Fibroblast of lung (primary cell): ENCODE measurements around the gene KLHL20.

Source experiments
- EZH2 ChIP-seq: IDR thresholded peaks from 2 replicates; pipeline ENCODE4 v1.5.1; 2012; ENCODE audit warnings: low read length, control low read depth, mild to moderate bottlenecking; ENCODE audit errors: missing control alignments
- TF ChIP-seq, protein P1 (sequence below), 2 donors: IDR thresholded peaks in 1 of 2; conservative IDR thresholded peaks in 1 of 2; 1 replicate in 1 of 2; 2 replicates in 1 of 2; pipeline ENCODE4 v1.5.1; 2011 to 2012; ENCODE audit warnings: low read length in 2 of 2, control low read depth in 1 of 2, inconsistent platforms in 1 of 2, low read depth in 1 of 2, mild to moderate bottlenecking in 1 of 2

DNA sequence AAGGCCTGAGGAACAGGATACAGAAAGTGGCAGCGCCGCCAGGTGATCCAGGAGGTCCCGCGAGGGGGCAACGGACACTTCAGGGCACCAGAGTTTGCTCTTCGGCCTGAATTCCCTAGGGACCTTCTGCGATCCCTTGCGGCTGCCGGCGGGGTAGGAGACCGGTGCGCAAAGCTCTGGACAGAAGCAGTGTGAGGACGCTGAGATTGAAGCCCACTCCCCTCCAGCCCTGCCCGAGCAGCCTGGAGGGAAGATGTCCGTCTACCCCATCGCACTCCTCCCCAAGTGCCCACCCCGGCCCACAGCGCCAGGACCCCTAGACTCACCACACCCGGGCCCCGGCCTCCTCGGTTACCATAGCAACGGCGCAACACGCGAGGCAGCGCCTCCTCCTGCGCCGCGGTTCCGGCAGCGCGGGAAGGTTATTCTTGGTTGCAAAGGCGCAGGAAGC, 45.3 kb upstream of the KLHL20 start, which contains the start of gene ANKRD45:
- TF ChIP-seq EZH2, result no peak
- TF ChIP-seq, protein P1, sequence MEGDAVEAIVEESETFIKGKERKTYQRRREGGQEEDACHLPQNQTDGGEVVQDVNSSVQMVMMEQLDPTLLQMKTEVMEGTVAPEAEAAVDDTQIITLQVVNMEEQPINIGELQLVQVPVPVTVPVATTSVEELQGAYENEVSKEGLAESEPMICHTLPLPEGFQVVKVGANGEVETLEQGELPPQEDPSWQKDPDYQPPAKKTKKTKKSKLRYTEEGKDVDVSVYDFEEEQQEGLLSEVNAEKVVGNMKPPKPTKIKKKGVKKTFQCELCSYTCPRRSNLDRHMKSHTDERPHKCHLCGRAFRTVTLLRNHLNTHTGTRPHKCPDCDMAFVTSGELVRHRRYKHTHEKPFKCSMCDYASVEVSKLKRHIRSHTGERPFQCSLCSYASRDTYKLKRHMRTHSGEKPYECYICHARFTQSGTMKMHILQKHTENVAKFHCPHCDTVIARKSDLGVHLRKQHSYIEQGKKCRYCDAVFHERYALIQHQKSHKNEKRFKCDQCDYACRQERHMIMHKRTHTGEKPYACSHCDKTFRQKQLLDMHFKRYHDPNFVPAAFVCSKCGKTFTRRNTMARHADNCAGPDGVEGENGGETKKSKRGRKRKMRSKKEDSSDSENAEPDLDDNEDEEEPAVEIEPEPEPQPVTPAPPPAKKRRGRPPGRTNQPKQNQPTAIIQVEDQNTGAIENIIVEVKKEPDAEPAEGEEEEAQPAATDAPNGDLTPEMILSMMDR (conservative IDR thresholded peaks at IDR 0.05 in 1 of 2, IDR thresholded peaks at IDR 0.05 in 1 of 2; ENCODE audit: low read depth in 1 of 2, low read length in 2 of 2), result no peak
